KMS-11 (cell line): ENCODE results near the gene ZSCAN2.

ENCODE experiments used
- H2AFZ ChIP-seq: fragments of 200-600 bp; sonication (generic); 2 replicates; pipeline ENCODE4 v1.6.1; 2016; ENCODE audit warnings: antibody characterized with exemption, mixed run types, low read depth
- H3K27ac ChIP-seq: fragments of 200-600 bp; sonication (generic); 2 replicates; pipeline ENCODE4 v1.6.1; 2016; ENCODE audit warnings: mild to moderate bottlenecking, mixed run types
- H3K27me3 ChIP-seq: fragments of 200-600 bp; sonication (generic); 2 replicates; pipeline ENCODE4 v1.6.1; 2017; ENCODE audit warnings: mild to moderate bottlenecking, low read depth, mixed run types, moderate library complexity; ENCODE audit not compliant: insufficient read depth
- H3K36me3 ChIP-seq: fragments of 200-600 bp; sonication (generic); 2 replicates; pipeline ENCODE4 v1.6.1; 2017; ENCODE audit warnings: mild to moderate bottlenecking, mixed run types; ENCODE audit not compliant: insufficient read depth
- H3K4me1 ChIP-seq: fragments of 200-600 bp; sonication (generic); 2 replicates; pipeline ENCODE4 v1.6.1; 2016; ENCODE audit warnings: mild to moderate bottlenecking, low read depth, mixed run types; ENCODE audit not compliant: poor library complexity, severe bottlenecking
- H3K4me2 ChIP-seq: fragments of 200-600 bp; sonication (generic); 2 replicates; pipeline ENCODE4 v1.7.0; 2016; ENCODE audit warnings: mild to moderate bottlenecking, mixed run types
- H3K4me3 ChIP-seq: fragments of 200-600 bp; sonication (generic); IDR thresholded peaks from 2 replicates; pipeline ENCODE4 v1.6.1; 2017; ENCODE audit warnings: low read depth, low read length, mixed read lengths; ENCODE audit not compliant: insufficient read depth
- H3K79me2 ChIP-seq: fragments of 200-600 bp; sonication (generic); 2 replicates; pipeline ENCODE4 v1.6.1; 2016; ENCODE audit warnings: low read depth, mixed run types; ENCODE audit not compliant: insufficient read depth
- H3K9ac ChIP-seq: fragments of 200-600 bp; sonication (generic); 2 replicates; pipeline ENCODE4 v1.6.1; 2016; ENCODE audit warnings: mild to moderate bottlenecking, mixed run types
- H4K20me1 ChIP-seq: fragments of 200-600 bp; sonication (generic); 2 replicates; pipeline ENCODE4 v1.6.1; 2016; ENCODE audit warnings: mild to moderate bottlenecking, mixed run types; ENCODE audit not compliant: insufficient read depth
- TF ChIP-seq, protein P1 (sequence below): fragments of 200-600 bp; sonication (generic); conservative IDR thresholded peaks from 2 replicates; pipeline ENCODE4 v1.6.1; 2017; ENCODE audit warnings: low read depth, mild to moderate bottlenecking, antibody characterized with exemption, low read length, moderate library complexity, mixed read lengths

Gene ZSCAN2

DNA sequence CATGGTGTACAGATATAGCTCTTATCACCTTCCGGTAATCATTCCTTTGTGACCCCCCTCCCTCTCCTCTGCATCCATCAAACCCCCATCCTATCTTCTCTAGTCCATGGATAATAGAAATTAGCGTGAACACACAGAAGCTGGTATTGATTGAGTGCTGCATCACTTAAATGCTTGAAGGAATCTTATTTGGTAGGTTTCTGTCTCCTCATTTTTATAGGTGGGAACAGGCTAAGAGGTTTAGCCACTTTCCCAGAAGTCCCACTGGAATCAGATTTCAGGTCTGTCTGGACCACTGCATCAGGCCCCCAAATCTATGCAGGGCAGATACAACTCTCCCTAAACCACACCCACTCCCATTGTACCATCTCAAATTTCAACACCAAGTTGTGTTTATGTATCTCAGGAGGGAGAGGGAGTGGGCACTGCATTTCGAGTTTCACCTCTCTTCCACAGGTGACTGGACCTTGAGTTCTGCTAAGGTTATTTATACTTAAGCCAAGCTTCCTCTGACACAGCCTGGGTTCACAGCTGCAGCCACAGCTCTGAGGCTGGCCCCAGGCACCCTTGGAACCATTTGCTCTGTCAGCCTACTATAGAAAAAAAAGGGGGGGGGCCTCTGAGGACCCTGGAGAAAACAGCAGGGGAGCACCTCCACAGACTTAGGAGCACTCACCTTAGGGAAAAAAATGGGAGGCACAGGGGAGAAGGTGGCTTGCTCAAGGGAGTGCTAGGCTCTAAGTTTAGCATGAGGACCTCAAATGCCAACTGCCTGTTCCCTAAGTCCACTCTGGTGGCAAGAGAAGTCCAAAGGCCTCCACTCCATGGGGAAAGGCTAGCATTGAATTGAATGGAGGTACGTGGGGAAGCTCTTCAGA lies 59.3 kb downstream of the ZSCAN2 start:
- no peaks in the 10 kb centered on the region for H4K20me1 ChIP-seq
- H3K27me3 ChIP-seq, result no peaks in the 10 kb centered on the region
- H3K9ac ChIP-seq, result no peak overlapping the region
- TF ChIP-seq, protein P1, sequence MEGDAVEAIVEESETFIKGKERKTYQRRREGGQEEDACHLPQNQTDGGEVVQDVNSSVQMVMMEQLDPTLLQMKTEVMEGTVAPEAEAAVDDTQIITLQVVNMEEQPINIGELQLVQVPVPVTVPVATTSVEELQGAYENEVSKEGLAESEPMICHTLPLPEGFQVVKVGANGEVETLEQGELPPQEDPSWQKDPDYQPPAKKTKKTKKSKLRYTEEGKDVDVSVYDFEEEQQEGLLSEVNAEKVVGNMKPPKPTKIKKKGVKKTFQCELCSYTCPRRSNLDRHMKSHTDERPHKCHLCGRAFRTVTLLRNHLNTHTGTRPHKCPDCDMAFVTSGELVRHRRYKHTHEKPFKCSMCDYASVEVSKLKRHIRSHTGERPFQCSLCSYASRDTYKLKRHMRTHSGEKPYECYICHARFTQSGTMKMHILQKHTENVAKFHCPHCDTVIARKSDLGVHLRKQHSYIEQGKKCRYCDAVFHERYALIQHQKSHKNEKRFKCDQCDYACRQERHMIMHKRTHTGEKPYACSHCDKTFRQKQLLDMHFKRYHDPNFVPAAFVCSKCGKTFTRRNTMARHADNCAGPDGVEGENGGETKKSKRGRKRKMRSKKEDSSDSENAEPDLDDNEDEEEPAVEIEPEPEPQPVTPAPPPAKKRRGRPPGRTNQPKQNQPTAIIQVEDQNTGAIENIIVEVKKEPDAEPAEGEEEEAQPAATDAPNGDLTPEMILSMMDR, result no peak
- no peak overlapping the region for H3K4me3 ChIP-seq
- H3K4me2 ChIP-seq, result peak overlapping the region; percentile 31
- H3K4me1 ChIP-seq, result peaks cover 45% of the 10 kb centered on the region
- H3K36me3 ChIP-seq, result no peaks in the 10 kb centered on the region
- H3K79me2 ChIP-seq, result no peaks in the 10 kb centered on the region
- no peak overlapping the region for H2AFZ ChIP-seq
- H3K27ac ChIP-seq, result no peak overlapping the region

DNA sequence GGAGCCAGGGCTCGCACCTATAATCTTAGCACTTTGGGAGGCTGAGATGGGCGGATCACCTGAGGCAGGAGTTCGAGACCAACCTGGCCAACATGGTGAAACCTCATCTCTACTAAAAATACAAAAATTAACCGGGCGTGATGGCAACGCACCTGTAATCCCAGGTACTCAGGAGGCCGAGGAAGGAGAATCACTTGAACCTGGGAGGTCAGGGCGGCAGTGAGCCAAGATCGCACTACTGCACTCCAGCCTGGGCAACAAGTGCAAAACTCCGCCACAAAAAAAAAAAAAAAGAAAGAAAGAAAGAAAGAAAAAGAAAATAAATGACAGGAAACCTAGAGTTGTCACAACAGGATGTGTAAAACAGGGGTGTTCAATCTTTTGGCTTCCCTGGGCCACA lies 60.2 kb downstream of the ZSCAN2 start:
- TF ChIP-seq, protein P1, result no peak
- H3K27ac ChIP-seq, result no peak overlapping the region
- H3K79me2 ChIP-seq, result no peaks in the 10 kb centered on the region
- peaks cover 38% of the 10 kb centered on the region for H3K4me1 ChIP-seq
- H3K36me3 ChIP-seq, result no peaks in the 10 kb centered on the region
- H3K4me3 ChIP-seq, result no peak overlapping the region
- H3K27me3 ChIP-seq, result no peaks in the 10 kb centered on the region
- H3K9ac ChIP-seq, result no peak overlapping the region
- no peak overlapping the region for H2AFZ ChIP-seq
- peak overlapping the region; percentile 31 for H3K4me2 ChIP-seq
- H4K20me1 ChIP-seq, result no peaks in the 10 kb centered on the region

DNA sequence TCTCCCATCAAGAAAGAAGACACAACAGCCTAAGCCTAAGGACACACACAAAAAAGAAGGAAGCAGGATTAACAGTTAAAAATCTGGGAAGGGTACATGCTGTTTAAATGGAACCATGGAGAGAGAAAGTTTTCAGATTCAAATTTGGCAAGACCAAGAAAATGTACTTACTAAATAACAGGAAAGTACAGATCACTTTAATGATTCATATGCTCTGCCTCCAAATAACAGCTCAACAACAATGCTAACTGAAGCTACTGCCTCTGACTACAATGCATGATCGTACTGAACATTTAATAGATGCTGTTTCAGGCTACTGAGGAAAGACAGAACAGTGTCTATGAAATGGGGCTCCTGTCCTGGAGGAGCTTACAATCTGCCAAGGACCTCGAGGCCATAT lies 65.6 kb downstream of the ZSCAN2 start:
- H3K4me1 ChIP-seq, result peaks cover under 1% of the 10 kb centered on the region
- no peak overlapping the region for H3K4me3 ChIP-seq
- no peak overlapping the region for H3K27ac ChIP-seq
- no peaks in the 10 kb centered on the region for H3K79me2 ChIP-seq
- no peak overlapping the region for H3K9ac ChIP-seq
- H4K20me1 ChIP-seq, result no peaks in the 10 kb centered on the region
- no peak overlapping the region for H2AFZ ChIP-seq
- no peaks in the 10 kb centered on the region for H3K27me3 ChIP-seq
- H3K36me3 ChIP-seq, result no peaks in the 10 kb centered on the region; the same call in 1 of the 2 replicates
- TF ChIP-seq, protein P1, result no peak
- H3K4me2 ChIP-seq, result no peak overlapping the region

DNA sequence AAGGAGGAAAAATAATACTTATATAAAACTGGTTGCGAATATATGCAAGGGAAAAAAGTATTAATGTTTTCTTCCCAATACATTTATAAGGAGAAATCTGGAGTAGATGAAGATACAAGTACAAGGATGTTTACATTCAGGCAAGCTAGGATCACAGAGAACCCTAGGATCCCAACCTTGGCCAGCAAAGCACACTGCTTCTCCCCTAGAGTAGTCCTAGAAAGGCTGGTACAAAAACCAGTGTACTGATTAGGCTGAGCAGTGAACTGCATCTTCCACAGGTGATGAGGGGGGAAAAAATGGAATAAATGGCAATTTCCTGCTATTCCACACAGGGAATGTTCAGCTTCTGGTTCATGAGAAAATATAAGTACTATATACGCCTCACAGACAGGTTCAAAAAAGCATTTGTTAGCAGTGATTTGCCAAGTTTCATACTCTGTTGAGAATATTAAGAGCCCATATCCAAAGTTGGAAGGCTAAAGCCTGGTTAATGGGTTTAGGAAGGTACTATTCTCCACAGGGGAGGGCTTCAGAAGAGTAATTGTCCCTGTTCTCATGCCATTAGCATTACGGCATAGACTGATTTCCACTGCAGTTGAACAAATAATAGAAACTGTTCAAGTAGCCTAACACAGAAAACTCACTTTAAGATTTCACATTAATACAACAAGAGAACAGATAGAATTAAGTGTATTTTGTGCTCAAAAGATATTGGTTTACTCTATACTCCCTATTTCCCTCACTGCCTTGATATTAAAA lies 67.6 kb downstream of the ZSCAN2 start:
- Histone ChIP-seq H3K36me3 (no peaks in the 10 kb centered on the region; the same call in 1 of the 2 replicates), H3K27ac (no peak overlapping the region)

More for the DNA sequence above, 67.6 kb downstream of the ZSCAN2 start:
- Histone ChIP-seq H3K4me3 (no peak overlapping the region), H3K27me3 (no peaks in the 10 kb centered on the region), H4K20me1 (no peaks in the 10 kb centered on the region), H3K4me1 (no peaks in the 10 kb centered on the region), H2AFZ (no peak overlapping the region), H3K4me2 (no peak overlapping the region), H3K9ac (no peak overlapping the region), H3K79me2 (no peaks in the 10 kb centered on the region)
- TF ChIP-seq, protein P1, result no peak
